Stimulated activated naive CD8-positive, alpha-beta T cell treated with anti-CD3 and anti-CD28 coated beads, Interleukin-15, amount 100 ng/mL, for 72 hours (primary cell): ENCODE measurements around the gene CDH13.

Experiments
- ATAC-seq: fragments of 150-1000 bp; cut with Tn5 transposase; 2 replicates; pipeline ENCODE4 v1.10.0; 2021; ENCODE audit warnings: mild to moderate bottlenecking, moderate library complexity
- DNase-seq, 2 donors: peaks; one replicate each; pipeline ENCODE4 v3.0.0; 2021 to 2022
- H3K27ac Mint-ChIP-seq, 2 donors: one replicate each; pipeline ENCODE4 v1.8.0; 2022; ENCODE audit warnings: mild to moderate bottlenecking in 2 of 2, mixed read lengths in 2 of 2, moderate library complexity in 2 of 2
- H3K27me3 Mint-ChIP-seq: one replicate; pipeline ENCODE4 v1.8.0; 2022; ENCODE audit warnings: mixed read lengths
- H3K4me1 Mint-ChIP-seq: one replicate; pipeline ENCODE4 v1.8.0; 2022; ENCODE audit warnings: mild to moderate bottlenecking, mixed read lengths
- H3K4me3 Mint-ChIP-seq, 2 donors: one replicate each; pipeline ENCODE4 v1.8.0; 2022; ENCODE audit warnings: mild to moderate bottlenecking in 2 of 2, mixed read lengths in 2 of 2, moderate library complexity in 1 of 2
- H3K9me3 Mint-ChIP-seq, 2 donors: one replicate each; pipeline ENCODE4 v1.8.0; 2022; ENCODE audit warnings: mixed read lengths in 2 of 2

CDH13 gene

GRCh38 chr16:83271123-83271522 is 644.4 kb downstream of the CDH13 start:
- Mint-ChIP-seq H3K4me3 (no peak overlapping the region), H3K27ac (no peak overlapping the region), H3K27me3 (peaks cover 14% of the 10 kb centered on the region), H3K9me3 (peaks cover 0 to 8% of the 10 kb centered on the region in 2 donors), H3K4me1 (no peaks in the 10 kb centered on the region)
- ATAC-seq = no peak
- DNase-seq = no peak

- no peak overlapping the region for H3K4me3 Mint-ChIP-seq
- no peaks in the 10 kb centered on the region for H3K4me1 Mint-ChIP-seq
- peak overlapping the region in 1 of 2 donors; percentile 40 for H3K27ac Mint-ChIP-seq
- peaks cover 0 to 8% of the 10 kb centered on the region in 2 donors for H3K9me3 Mint-ChIP-seq
- no peak for ATAC-seq
- H3K27me3 Mint-ChIP-seq = peaks cover 8% of the 10 kb centered on the region
- DNase-seq = no peak
These were observed 645.3 kb downstream of the CDH13 start for GRCh38 chr16:83271970-83272575.

DNA sequence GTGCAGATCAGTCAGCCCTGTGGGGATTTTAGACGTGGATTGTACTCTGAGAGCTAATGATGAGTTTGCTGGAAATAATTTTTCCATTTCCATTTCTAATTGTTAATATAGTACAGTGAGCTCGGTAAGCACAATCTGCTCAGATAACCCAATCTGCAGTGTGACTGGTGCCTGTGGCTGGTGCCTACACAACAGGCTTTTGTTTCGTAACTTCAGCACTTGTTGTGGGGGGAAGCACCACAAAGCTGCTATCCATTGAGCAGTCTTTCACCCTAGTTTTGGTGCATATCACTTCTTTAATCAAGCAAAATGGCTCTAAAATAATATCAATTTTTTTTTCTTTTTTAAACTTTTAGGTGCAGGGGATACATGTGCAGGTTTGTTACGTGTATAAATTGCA is 646.1 kb downstream of the CDH13 start:
- peaks cover 0 to 8% of the 10 kb centered on the region in 2 donors for H3K9me3 Mint-ChIP-seq
- H3K4me3 Mint-ChIP-seq = no peak overlapping the region
- no peak for ATAC-seq
- H3K4me1 Mint-ChIP-seq = no peaks in the 10 kb centered on the region
- peaks cover 7% of the 10 kb centered on the region for H3K27me3 Mint-ChIP-seq
- no peak for DNase-seq
- no peak overlapping the region for H3K27ac Mint-ChIP-seq

GRCh38 chr16:83273504-83274173 is 646.9 kb downstream of the CDH13 start:
- no peak overlapping the region for H3K4me3 Mint-ChIP-seq
- peaks cover 7% of the 10 kb centered on the region for H3K27me3 Mint-ChIP-seq
- peaks cover 0 to 8% of the 10 kb centered on the region in 2 donors for H3K9me3 Mint-ChIP-seq
- no peak overlapping the region for H3K27ac Mint-ChIP-seq
- no peaks in the 10 kb centered on the region for H3K4me1 Mint-ChIP-seq
- DNase-seq = no peak
- ATAC-seq = no peak

GRCh38 chr16:83279251-83279650 is 652.5 kb downstream of the CDH13 start:
- ATAC-seq (no peak), DNase-seq (no peak)
- Mint-ChIP-seq H3K4me1 (no peaks in the 10 kb centered on the region), H3K27ac (no peak overlapping the region), H3K4me3 (no peak overlapping the region), H3K27me3 (no peaks in the 10 kb centered on the region), H3K9me3 (peaks cover 0 to under 1% of the 10 kb centered on the region in 2 donors)

DNA sequence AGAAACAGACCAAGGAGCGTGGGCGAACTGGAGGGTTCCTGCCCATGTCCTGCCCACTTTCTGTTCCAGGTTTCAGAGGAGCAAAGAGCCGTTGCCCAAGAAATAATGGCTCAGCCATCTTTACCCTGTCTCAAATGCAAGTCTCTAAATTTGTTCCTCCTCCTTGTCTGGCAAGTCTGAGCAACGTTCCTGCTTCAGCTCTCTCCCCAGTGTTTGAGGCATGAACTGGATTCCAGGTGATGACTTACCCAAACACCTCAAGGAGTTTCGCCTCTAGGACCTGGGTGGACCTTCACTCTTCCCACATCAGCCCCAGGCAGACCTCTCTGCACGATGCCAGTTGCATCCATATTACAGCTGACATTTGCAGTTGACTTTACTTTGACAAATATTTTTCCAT is 659.2 kb downstream of the CDH13 start:
- Mint-ChIP-seq H3K9me3 (peaks cover 0 to 1% of the 10 kb centered on the region in 2 donors), H3K27ac (no peak overlapping the region), H3K4me1 (no peaks in the 10 kb centered on the region), H3K27me3 (no peaks in the 10 kb centered on the region), H3K4me3 (no peak overlapping the region)
- no peak for DNase-seq
- no peak for ATAC-seq

- Mint-ChIP-seq H3K9me3 (peaks cover 0 to under 1% of the 10 kb centered on the region in 2 donors), H3K4me3 (no peak overlapping the region), H3K27ac (no peak overlapping the region), H3K4me1 (no peaks in the 10 kb centered on the region), H3K27me3 (no peaks in the 10 kb centered on the region)
- ATAC-seq (no peak), DNase-seq (no peak)
These were observed 669.7 kb downstream of the CDH13 start for GRCh38 chr16:83296505-83296904.

- Mint-ChIP-seq H3K27me3 (no peaks in the 10 kb centered on the region), H3K4me1 (no peaks in the 10 kb centered on the region), H3K4me3 (no peak overlapping the region), H3K27ac (no peak overlapping the region), H3K9me3 (no peaks in the 10 kb centered on the region)
- DNase-seq (no peak), ATAC-seq (no peak)
These were observed 671.8 kb downstream of the CDH13 start for GRCh38 chr16:83298541-83298940.

- Mint-ChIP-seq H3K9me3 (no peaks in the 10 kb centered on the region), H3K4me1 (no peaks in the 10 kb centered on the region), H3K27me3 (peaks cover 6% of the 10 kb centered on the region), H3K4me3 (no peak overlapping the region), H3K27ac (no peak overlapping the region)
- DNase-seq (no peak), ATAC-seq (no peak)
These were observed 673.6 kb downstream of the CDH13 start for GRCh38 chr16:83300326-83300725.

DNA sequence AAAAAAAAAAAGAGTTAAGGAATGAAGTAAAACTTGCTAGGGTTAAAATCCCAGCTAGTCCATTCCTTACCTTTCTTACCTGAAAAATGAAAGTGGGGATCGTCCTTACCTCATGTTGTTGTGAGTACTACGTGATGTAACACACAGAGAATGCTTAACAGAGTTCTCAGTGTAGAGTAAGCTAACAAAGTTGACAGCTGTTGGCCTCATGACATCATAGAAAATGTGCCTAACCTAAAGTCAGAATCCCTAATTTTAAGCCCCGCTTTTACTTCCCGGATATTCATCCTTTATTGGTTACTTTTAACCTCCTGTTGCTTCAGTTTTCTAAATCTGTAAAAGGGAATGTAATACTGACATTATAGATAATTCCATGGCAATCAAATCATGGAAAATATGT is 675.2 kb downstream of the CDH13 start:
- Mint-ChIP-seq H3K9me3 (no peaks in the 10 kb centered on the region), H3K4me1 (no peaks in the 10 kb centered on the region)
- no peak for ATAC-seq

DNA sequence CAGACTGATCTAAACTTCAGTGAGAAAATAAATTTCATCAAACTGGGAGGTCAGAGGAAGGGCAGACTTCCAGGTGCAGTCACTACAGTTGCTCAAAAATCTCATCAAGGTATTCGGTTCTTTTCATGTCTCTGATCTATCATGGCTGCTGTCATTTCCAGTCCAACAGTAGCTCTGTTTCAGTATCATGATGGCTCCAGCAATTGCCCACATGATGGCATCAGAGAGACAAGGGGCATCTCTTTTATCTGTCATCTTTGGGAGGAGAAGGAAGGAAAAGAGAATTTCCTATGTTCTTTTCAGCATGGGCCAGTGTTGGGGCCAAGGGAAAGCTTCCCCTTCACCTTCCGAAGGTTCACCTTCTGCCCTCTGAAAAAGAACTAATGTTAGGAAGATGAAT is 676.1 kb downstream of the CDH13 start:
- Mint-ChIP-seq H3K9me3 (no peaks in the 10 kb centered on the region), H3K4me1 (no peaks in the 10 kb centered on the region), H3K27ac (no peak overlapping the region), H3K27me3 (peaks cover 6% of the 10 kb centered on the region), H3K4me3 (no peak overlapping the region)
- no peak for ATAC-seq
- no peak for DNase-seq

More for the DNA sequence above, 675.2 kb downstream of the CDH13 start:
- no peak for DNase-seq
- Mint-ChIP-seq H3K27ac (no peak overlapping the region), H3K4me3 (no peak overlapping the region), H3K27me3 (peaks cover 6% of the 10 kb centered on the region)

DNA sequence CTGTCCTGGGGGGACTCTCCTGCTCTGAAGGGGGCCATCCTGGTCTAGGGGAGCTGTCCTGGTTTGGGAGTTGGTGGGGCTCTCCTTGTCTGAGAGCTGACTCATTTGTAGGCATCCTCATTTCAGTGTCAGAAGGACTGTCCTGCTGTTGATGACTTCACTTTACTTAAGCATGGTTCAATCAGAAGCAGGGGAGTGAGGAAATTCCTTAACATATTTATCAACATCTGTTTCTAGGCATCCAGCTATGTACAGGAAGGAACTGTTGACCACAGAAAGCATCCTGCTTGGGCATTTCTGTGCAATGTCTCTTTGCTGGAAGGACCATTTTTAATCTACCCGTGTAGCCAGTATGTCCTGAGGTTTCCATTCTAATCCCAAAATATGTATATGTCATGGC is 678.3 kb downstream of the CDH13 start:
- H3K4me1 Mint-ChIP-seq = no peaks in the 10 kb centered on the region
- no peak for ATAC-seq
- peaks cover 6% of the 10 kb centered on the region for H3K27me3 Mint-ChIP-seq
- no peak for DNase-seq
- no peaks in the 10 kb centered on the region for H3K9me3 Mint-ChIP-seq
- no peak overlapping the region for H3K4me3 Mint-ChIP-seq
- H3K27ac Mint-ChIP-seq = no peak overlapping the region

GRCh38 chr16:83306961-83307593 is 680.3 kb downstream of the CDH13 start:
- no peaks in the 10 kb centered on the region for H3K4me1 Mint-ChIP-seq
- no peak overlapping the region for H3K27ac Mint-ChIP-seq

DNA sequence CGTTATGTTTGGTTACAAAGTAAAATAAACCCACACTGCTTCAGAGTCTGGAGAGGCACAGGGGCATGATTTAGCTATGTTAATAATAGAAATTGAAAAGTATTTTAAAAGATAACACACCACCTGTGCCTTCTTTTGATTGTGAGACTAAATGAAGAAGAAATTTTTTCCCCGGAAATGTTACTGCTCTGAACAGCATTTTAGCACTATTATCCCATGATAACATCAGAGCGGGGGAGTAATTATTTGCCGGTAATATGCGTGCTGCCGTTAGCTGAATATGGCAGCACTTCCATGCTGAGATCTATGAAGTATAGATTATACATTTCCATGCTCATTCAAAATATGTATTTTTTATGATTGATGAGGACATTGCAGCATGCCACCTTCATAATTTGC is 680.8 kb downstream of the CDH13 start:
- no peak for ATAC-seq
- Mint-ChIP-seq H3K4me3 (no peak overlapping the region), H3K9me3 (no peaks in the 10 kb centered on the region), H3K27ac (no peak overlapping the region), H3K4me1 (no peaks in the 10 kb centered on the region), H3K27me3 (peaks cover 6% of the 10 kb centered on the region)
- no peak for DNase-seq

More at GRCh38 chr16:83306961-83307593, 680.3 kb downstream of the CDH13 start:
- DNase-seq = no peak
- H3K4me3 Mint-ChIP-seq = no peak overlapping the region
- no peak for ATAC-seq
- peaks cover 6% of the 10 kb centered on the region for H3K27me3 Mint-ChIP-seq
- H3K9me3 Mint-ChIP-seq = no peaks in the 10 kb centered on the region

DNA sequence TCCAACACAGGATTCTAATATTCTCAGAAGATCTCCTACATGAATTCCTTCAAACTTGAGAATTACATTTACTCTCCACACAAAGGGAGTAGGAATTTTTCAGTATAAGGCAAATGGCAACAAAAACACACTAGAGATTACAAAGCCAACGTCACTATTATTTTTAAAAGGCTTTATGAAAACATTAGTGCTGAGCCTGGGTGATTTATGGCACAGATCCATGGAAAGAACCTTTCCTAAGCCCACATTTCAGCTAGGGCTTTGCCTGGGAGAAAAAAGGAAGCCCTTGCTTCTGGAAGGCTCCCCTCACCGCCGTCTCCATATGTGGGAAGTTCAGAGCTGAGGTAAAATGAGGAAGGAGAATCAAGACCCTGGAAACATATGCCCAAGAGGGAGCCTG is 681.6 kb downstream of the CDH13 start:
- H3K27me3 Mint-ChIP-seq = peaks cover 6% of the 10 kb centered on the region
- H3K4me1 Mint-ChIP-seq = no peaks in the 10 kb centered on the region
- no peaks in the 10 kb centered on the region for H3K9me3 Mint-ChIP-seq
- no peak overlapping the region for H3K27ac Mint-ChIP-seq
- ATAC-seq = no peak
- no peak for DNase-seq
- no peak overlapping the region for H3K4me3 Mint-ChIP-seq

DNA sequence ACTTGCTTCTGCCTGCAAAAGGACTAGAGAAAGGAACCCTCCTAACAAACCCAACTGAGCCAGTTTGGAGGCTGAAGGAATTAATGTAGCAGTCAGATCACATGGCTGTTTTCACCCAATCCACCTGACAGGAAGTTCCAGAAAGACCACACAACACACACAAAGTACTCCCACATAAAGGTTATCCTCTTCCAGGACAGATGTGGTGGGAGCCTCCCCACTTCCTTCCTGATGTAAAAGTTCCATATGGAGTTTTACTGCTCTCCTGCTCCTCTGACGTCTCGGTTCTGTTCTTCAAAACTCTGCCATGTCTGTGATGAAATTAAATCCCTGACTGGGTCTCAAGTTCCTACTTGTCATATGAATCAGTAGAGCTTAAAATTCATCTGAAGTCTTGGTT is 684.0 kb downstream of the CDH13 start:
- ATAC-seq (no peak), DNase-seq (no peak)
- Mint-ChIP-seq H3K27me3 (no peaks in the 10 kb centered on the region), H3K4me1 (no peaks in the 10 kb centered on the region), H3K27ac (no peak overlapping the region), H3K4me3 (no peak overlapping the region), H3K9me3 (peaks cover 0 to 3% of the 10 kb centered on the region in 2 donors)
